ENCODE measurements around the gene RAB5B. TPM values are rescaled to one million over a fixed set of nuclear protein-coding genes. Genes with fewer than 3 reads are reported as not detected.

Gene RAB5B
- total and polyA plus RNA-seq, 10 of the 15 experiments (the other 5 are each of a cell fraction or from before 2014, with no cell fraction given): 7.5 to 149 (median 37.8) TPM

GRCh38 chr12:55972042-55972441 is 1.8 kb upstream of the RAB5B start:
- no peak for FAIRE-seq
- no peak overlapping the region for H2AFZ ChIP-seq (ENCODE audit: control insufficient read depth, low read depth, low read length)
- peaks cover 55% of the 10 kb centered on the region for H3K79me2 ChIP-seq (ENCODE audit: control insufficient read depth, insufficient read depth, low read length)
- in situ Hi-C loops (cut with MboI): no loop called here
- no peak for ATAC-seq
- ChIA-PET CTCF (interaction anchor here (3.1 kb wide), 1 partner anchor 33 kb away, joined by 22 read pairs; no protein-coding TSS in a partner anchor), SMC1A (ENCODE audit: uncharacterized antibody, unreplicated experiment) (interaction anchor here (2.9 kb wide), 1 partner anchor 11 kb away, joined by 37 read pairs; no protein-coding TSS in a partner anchor), RAD21 (ENCODE audit: unreplicated experiment) (interaction anchor here (3.5 kb wide), 1 partner anchor 24 kb away, joined by 30 read pairs; the partner anchor contains the start of gene SUOX), POLR2A (interaction anchor here (0.6 to 3.6 kb wide), 4 partner anchors 12 to 155 kb away, joined by 3 to 85 read pairs (median 56); partner anchors contain the start of genes DGKA, PYM1 and SUOX)
- intact Hi-C loops (cut with micrococcal nuclease; ENCODE audit: unreplicated experiment): loop anchor here (5.0 kb wide), 1 partner anchor 475 kb away; the partner anchor contains the start of gene TIMELESS
- DNase-seq (ENCODE audit: low read depth, low spot score): no peak
- peak overlapping the region; percentile 78 for H3K9ac ChIP-seq (ENCODE audit: control insufficient read depth, insufficient read depth, low read length)
- H3K27ac ChIP-seq (ENCODE audit: control insufficient read depth, insufficient read depth): peak overlapping the region; percentile 64
- peaks cover 7% of the 10 kb centered on the region; the same call in 1 of the 2 replicates for H3K4me1 ChIP-seq (ENCODE audit: control insufficient read depth, insufficient read depth, low read length)
- H3K27me3 ChIP-seq (replicated peaks in 1 of 2; ENCODE audit: control insufficient read depth in 2 of 2, insufficient read depth in 2 of 2, low read length in 1 of 2): no peaks in the 10 kb centered on the region
- 50% methylated on average over 3 of the region's 3 CpGs for WGBS (ENCODE audit: insufficient coverage, insufficient replicate concordance, low lambda C conversion rate, missing lambda C conversion rate)
- TF ChIP-seq CREB1 (IDR thresholded peaks at IDR 0.05; ENCODE audit: low read depth) (no peak), NFYB (IDR thresholded peaks at IDR 0.05; ENCODE audit: insufficient read depth, low read depth, low read length) (peak; percentile 59; the same call in 1 of the 2 replicates)
- peak overlapping the region; percentile 82; the same call in 1 of the 2 replicates for H3K4me3 ChIP-seq
- peaks cover 0 to 7% of the 10 kb centered on the region in 2 experiments; a peak in 3 of 4 replicates for H3K36me3 ChIP-seq (ENCODE audit: control insufficient read depth in 2 of 2, insufficient read depth in 2 of 2, low read length in 1 of 2)
- H3K9me3 ChIP-seq (replicated peaks; ENCODE audit: control insufficient read depth, insufficient read depth, low read length): no peaks in the 10 kb centered on the region
- BruUV-seq (replicated peaks): no TSS peak
- no peaks in the 10 kb centered on the region for H4K20me1 ChIP-seq (ENCODE audit: control insufficient read depth, insufficient read depth)
- peak overlapping the region; percentile 80 for H3K4me2 ChIP-seq (ENCODE audit: control insufficient read depth, insufficient read depth)

GRCh38 chr12:55972456-55972855 is 1.4 kb upstream of the RAB5B start:
- Histone ChIP-seq H3K9ac (ENCODE audit: control insufficient read depth, insufficient read depth, low read length) (peak overlapping the region; percentile 78), H2AFZ (ENCODE audit: control insufficient read depth, low read depth, low read length) (no peak overlapping the region), H3K4me2 (ENCODE audit: control insufficient read depth, insufficient read depth) (peak overlapping the region; percentile 80), H4K20me1 (ENCODE audit: control insufficient read depth, insufficient read depth) (no peaks in the 10 kb centered on the region), H3K36me3 (ENCODE audit: control insufficient read depth in 2 of 2, insufficient read depth in 2 of 2, low read length in 1 of 2) (peaks cover 0 to 10% of the 10 kb centered on the region in 2 experiments), H3K27ac (ENCODE audit: control insufficient read depth, insufficient read depth) (peak overlapping the region; percentile 79), H3K27me3 (replicated peaks in 1 of 2; ENCODE audit: control insufficient read depth in 2 of 2, insufficient read depth in 2 of 2, low read length in 1 of 2) (no peaks in the 10 kb centered on the region), H3K4me1 (ENCODE audit: control insufficient read depth, insufficient read depth, low read length) (peaks cover 7% of the 10 kb centered on the region; the same call in 1 of the 2 replicates), H3K79me2 (ENCODE audit: control insufficient read depth, insufficient read depth, low read length) (peaks cover 52% of the 10 kb centered on the region), H3K4me3 (peak overlapping the region; percentile 82), H3K9me3 (replicated peaks; ENCODE audit: control insufficient read depth, insufficient read depth, low read length) (no peaks in the 10 kb centered on the region)
- DNase-seq (ENCODE audit: low read depth, low spot score) (no peak), ATAC-seq (no peak), FAIRE-seq (no peak)
- BruUV-seq (replicated peaks): no TSS peak
- intact Hi-C loops (cut with micrococcal nuclease; ENCODE audit: unreplicated experiment) (loop anchor here (5.0 kb wide), 1 partner anchor 475 kb away; the partner anchor contains the start of gene TIMELESS), in situ Hi-C loops (cut with MboI) (no loop called here)
- SMC1A ChIA-PET (ENCODE audit: uncharacterized antibody, unreplicated experiment): interaction anchor here (0.5 to 2.9 kb wide), 2 partner anchors 10 to 263 kb away, joined by 3 to 37 read pairs; no protein-coding TSS in a partner anchor
- WGBS (ENCODE audit: insufficient coverage, insufficient replicate concordance, low lambda C conversion rate, missing lambda C conversion rate): 0% methylated on average over 1 of the region's 1 CpG
- RAD21 ChIA-PET (ENCODE audit: unreplicated experiment): interaction anchor here (0.7 to 3.5 kb wide), 3 partner anchors 24 to 243 kb away, joined by 3 to 30 read pairs (median 25); partner anchors contain the start of genes CD63, DGKA, PYM1 and SUOX
- CTCF ChIA-PET: interaction anchor here (1.2 to 3.1 kb wide), 2 partner anchors 33 to 75 kb away, joined by 4 to 22 read pairs; no protein-coding TSS in a partner anchor
- TF ChIP-seq, protein P1, sequence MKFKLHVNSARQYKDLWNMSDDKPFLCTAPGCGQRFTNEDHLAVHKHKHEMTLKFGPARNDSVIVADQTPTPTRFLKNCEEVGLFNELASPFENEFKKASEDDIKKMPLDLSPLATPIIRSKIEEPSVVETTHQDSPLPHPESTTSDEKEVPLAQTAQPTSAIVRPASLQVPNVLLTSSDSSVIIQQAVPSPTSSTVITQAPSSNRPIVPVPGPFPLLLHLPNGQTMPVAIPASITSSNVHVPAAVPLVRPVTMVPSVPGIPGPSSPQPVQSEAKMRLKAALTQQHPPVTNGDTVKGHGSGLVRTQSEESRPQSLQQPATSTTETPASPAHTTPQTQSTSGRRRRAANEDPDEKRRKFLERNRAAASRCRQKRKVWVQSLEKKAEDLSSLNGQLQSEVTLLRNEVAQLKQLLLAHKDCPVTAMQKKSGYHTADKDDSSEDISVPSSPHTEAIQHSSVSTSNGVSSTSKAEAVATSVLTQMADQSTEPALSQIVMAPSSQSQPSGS (IDR thresholded peaks at IDR 0.05; ENCODE audit: low read length): no peak
- peak; percentile 80 for TF ChIP-seq ZNF384 (IDR thresholded peaks at IDR 0.05; ENCODE audit: borderline replicate concordance, low read depth, low read length)
- POLR2A ChIA-PET: interaction anchor here (0.6 to 3.6 kb wide), 5 partner anchors 12 to 156 kb away, joined by 3 to 85 read pairs (median 46); partner anchors contain the start of genes DGKA, PYM1 and SUOX
